GM12872 (cell line): Measurements from ENCODE around the gene ANP32B.

Experiments
- CTCF ChIP-seq: IDR thresholded peaks from 3 replicates; pipeline ENCODE4 v1.5.1; 2011; ENCODE audit warnings: low read depth, mild to moderate bottlenecking, low read length, moderate library complexity; ENCODE audit not compliant: insufficient read depth

Gene ANP32B

GRCh38 chr9:98007251-98007928, 24.2 kb downstream of the ANP32B start:
- TF ChIP-seq CTCF: no peak

- no peak for TF ChIP-seq CTCF
These were observed 25.6 kb downstream of the ANP32B start for GRCh38 chr9:98008764-98009163.

- no peak for TF ChIP-seq CTCF
These were observed 26.3 kb downstream of the ANP32B start for GRCh38 chr9:98009437-98009836.

- TF ChIP-seq CTCF: no peak
These were observed 26.8 kb downstream of the ANP32B start for GRCh38 chr9:98009936-98010335.

- TF ChIP-seq CTCF: no peak
These were observed 27.3 kb downstream of the ANP32B start for GRCh38 chr9:98010445-98010844.

- TF ChIP-seq CTCF: no peak
These were observed 28.0 kb downstream of the ANP32B start for GRCh38 chr9:98011122-98011521.

GRCh38 chr9:98016137-98016680, 33.1 kb downstream of the ANP32B start:
- TF ChIP-seq CTCF: no peak
